H7 (cell line): ENCODE results near the gene IL2RG. TPM values are rescaled to one million over a fixed set of nuclear protein-coding genes. Genes with fewer than 3 reads are reported as not detected.

ENCODE experiments used
- DNase-seq: peaks from one replicate; pipeline ENCODE4 v3.0.0; 2012
- H3K27me3 ChIP-seq: 2 replicates; pipeline ENCODE4 v1.6.0; 2011; ENCODE audit warnings: mild to moderate bottlenecking, low read length; ENCODE audit not compliant: control insufficient read depth, insufficient read depth
- H3K36me3 ChIP-seq: replicated peaks from 2 replicates; pipeline ENCODE4 v1.5.1; 2011; ENCODE audit warnings: low read length; ENCODE audit not compliant: control insufficient read depth, insufficient read depth
- H3K4me3 ChIP-seq: 2 replicates; pipeline ENCODE4 v1.5.1; 2011; ENCODE audit warnings: low read depth, mild to moderate bottlenecking, control low read depth, low read length, moderate library complexity; ENCODE audit not compliant: insufficient read depth
- total RNA-seq: library from RNA; depleted of rRNA; stranded (reverse); fragments of >200 nt; shearing (Covaris generic); gene quantifications from 2 replicates; pipeline ENCODE4 v1.2.3, GENCODE V29; 2014; rRNA removed

IL2RG gene
- total RNA-seq, result not detected in 2 replicates

GRCh38 chrX:71111141-71111843 lies at the start of gene IL2RG:
Gene IL2RG, minus strand, starts transcription at chrX:71111577. Its CDS starts 38 bp downstream, at chrX:71111539.
- Histone ChIP-seq H3K4me3 (no peak within 1 kb of the TSS), H3K27me3 (peaks cover 6% of the 10 kb centered on the region), H3K36me3 (no peaks in the 10 kb centered on the region)
- no peak for DNase-seq

GRCh38 chrX:71160475-71160874 lies 49.1 kb upstream of the IL2RG start:
- Histone ChIP-seq H3K36me3 (no peaks in the 10 kb centered on the region; the same call in 1 of the 2 replicates), H3K27me3 (no peaks in the 10 kb centered on the region), H3K4me3 (no peak overlapping the region)
- DNase-seq, result no peak

GRCh38 chrX:71159335-71159734 lies 48.0 kb upstream of the IL2RG start:
- H3K4me3 ChIP-seq, result no peak overlapping the region
- DNase-seq, result no peak
- H3K36me3 ChIP-seq, result no peaks in the 10 kb centered on the region; the same call in none of the 2 replicates
- H3K27me3 ChIP-seq, result no peaks in the 10 kb centered on the region

- no peaks in the 10 kb centered on the region; the same call in none of the 2 replicates for H3K36me3 ChIP-seq
- no peak for DNase-seq
- no peak overlapping the region for H3K4me3 ChIP-seq
Observed at GRCh38 chrX:71158603-71159002, 47.2 kb upstream of the IL2RG start.

GRCh38 chrX:71154641-71155040 lies 43.3 kb upstream of the IL2RG start:
- Histone ChIP-seq H3K27me3 (no peaks in the 10 kb centered on the region), H3K36me3 (no peaks in the 10 kb centered on the region; the same call in none of the 2 replicates), H3K4me3 (no peak overlapping the region)
- no peak for DNase-seq

More at GRCh38 chrX:71158603-71159002, 47.2 kb upstream of the IL2RG start:
- no peaks in the 10 kb centered on the region for H3K27me3 ChIP-seq

GRCh38 chrX:71154196-71154595 lies 42.8 kb upstream of the IL2RG start:
- DNase-seq, result no peak
- Histone ChIP-seq H3K4me3 (no peak overlapping the region), H3K27me3 (no peaks in the 10 kb centered on the region), H3K36me3 (no peaks in the 10 kb centered on the region; the same call in none of the 2 replicates)

GRCh38 chrX:71151366-71151765 lies 40.0 kb upstream of the IL2RG start:
- no peaks in the 10 kb centered on the region; the same call in none of the 2 replicates for H3K36me3 ChIP-seq
- no peak overlapping the region for H3K4me3 ChIP-seq
- no peaks in the 10 kb centered on the region for H3K27me3 ChIP-seq
- no peak for DNase-seq

- 0 out of 2 replicates have a peak, but pooled peaks cover 2% of the 10 kb centered on the region for H3K27me3 ChIP-seq
- no peak overlapping the region for H3K4me3 ChIP-seq
- H3K36me3 ChIP-seq, result no peaks in the 10 kb centered on the region
- DNase-seq, result no peak
Observed at GRCh38 chrX:71148278-71148663, 36.9 kb upstream of the IL2RG start.

- H3K27me3 ChIP-seq, result 0 out of 2 replicates have a peak, but pooled peaks cover 2% of the 10 kb centered on the region
- DNase-seq, result no peak
- H3K36me3 ChIP-seq, result no peaks in the 10 kb centered on the region
- no peak overlapping the region for H3K4me3 ChIP-seq
Observed at GRCh38 chrX:71147496-71148277, 36.3 kb upstream of the IL2RG start.

GRCh38 chrX:71144651-71145050 lies 33.3 kb upstream of the IL2RG start, which contains the start of gene NLGN3:
Gene NLGN3, plus strand, starts transcription at chrX:71144841. Its CDS starts 2,909 bp downstream, at chrX:71147750.
- peak within 1 kb of the TSS; percentile 50 for H3K4me3 ChIP-seq
- H3K36me3 ChIP-seq, result no peaks in the 10 kb centered on the region
- H3K27me3 ChIP-seq, result 0 out of 2 replicates have a peak, but pooled peaks cover 2% of the 10 kb centered on the region
- DNase-seq, result peak; percentile 87

GRCh38 chrX:71143508-71143907 lies 32.1 kb upstream of the IL2RG start:
- H3K4me3 ChIP-seq, result no peak overlapping the region
- 0 out of 2 replicates have a peak, but pooled peaks cover 2% of the 10 kb centered on the region for H3K36me3 ChIP-seq
- DNase-seq, result no peak
- H3K27me3 ChIP-seq, result 0 out of 2 replicates have a peak, but pooled peaks cover 2% of the 10 kb centered on the region

- no peak for DNase-seq
- peaks cover 5% of the 10 kb centered on the region for H3K36me3 ChIP-seq
- 0 out of 2 replicates have a peak, but pooled peaks cover 2% of the 10 kb centered on the region for H3K27me3 ChIP-seq
- H3K4me3 ChIP-seq, result no peak overlapping the region
Observed at GRCh38 chrX:71140440-71140839, 29.1 kb upstream of the IL2RG start.

GRCh38 chrX:71131510-71131909 lies 20.1 kb upstream of the IL2RG start:
- Histone ChIP-seq H3K4me3 (no peak overlapping the region), H3K36me3 (peaks cover 7% of the 10 kb centered on the region), H3K27me3 (no peaks in the 10 kb centered on the region)
- no peak for DNase-seq

- DNase-seq, result peak; percentile 69
- Histone ChIP-seq H3K36me3 (peaks cover 10% of the 10 kb centered on the region), H3K27me3 (no peaks in the 10 kb centered on the region), H3K4me3 (no peak overlapping the region)
Observed at GRCh38 chrX:71128915-71129765, 17.8 kb upstream of the IL2RG start.
